H9 (cell line): ENCODE measurements around the gene RNF26. TPM values are rescaled to one million over a fixed set of nuclear protein-coding genes. Genes with fewer than 3 reads are reported as not detected.

Experiments
- DNase-seq: peaks from one replicate; pipeline ENCODE4 v3.0.0-alpha.2; 2017
- H2AFZ ChIP-seq: one replicate; pipeline ENCODE4 v1.6.1; 2013; ENCODE audit warnings: mild to moderate bottlenecking, low read length, control low read depth, moderate library complexity
- H2AK5ac ChIP-seq: 2 replicates; pipeline ENCODE4 v1.6.1; 2013; ENCODE audit warnings: low read length, control low read depth, mixed read lengths; ENCODE audit not compliant: insufficient read length
- H2BK120ac ChIP-seq: one replicate; pipeline ENCODE4 v1.6.1; 2013; ENCODE audit warnings: low read depth, mild to moderate bottlenecking, low read length, control low read depth, inconsistent platforms; ENCODE audit not compliant: poor library complexity, severe bottlenecking
- H2BK12ac ChIP-seq: 2 replicates; pipeline ENCODE4 v1.6.1; 2013; ENCODE audit warnings: low read length, control low read depth, mixed read lengths, low read depth; ENCODE audit not compliant: insufficient read length
- H2BK15ac ChIP-seq: 2 replicates; pipeline ENCODE4 v1.6.1; 2013; ENCODE audit warnings: low read depth, low read length, control low read depth
- H2BK20ac ChIP-seq: one replicate; pipeline ENCODE4 v1.6.1; 2013; ENCODE audit warnings: low read depth, mild to moderate bottlenecking, low read length, control low read depth, inconsistent platforms; ENCODE audit not compliant: poor library complexity, severe bottlenecking
- H2BK5ac ChIP-seq: 2 replicates; pipeline ENCODE4 v1.6.1; 2013; ENCODE audit warnings: low read length, control low read depth, mixed read lengths; ENCODE audit not compliant: insufficient read length
- H3K14ac ChIP-seq: 2 replicates; pipeline ENCODE4 v1.6.1; 2013; ENCODE audit warnings: low read length, control low read depth; ENCODE audit not compliant: insufficient read depth
- H3K18ac ChIP-seq: 2 replicates; pipeline ENCODE4 v1.6.1; 2013; ENCODE audit warnings: low read depth, mild to moderate bottlenecking, mixed read lengths, low read length, control low read depth; ENCODE audit not compliant: insufficient read length
- H3K23ac ChIP-seq: 2 replicates; pipeline ENCODE4 v1.6.1; 2013; ENCODE audit warnings: low read length, control low read depth, mixed read lengths, low read depth; ENCODE audit not compliant: insufficient read length
- H3K23me2 ChIP-seq: 2 replicates; pipeline ENCODE4 v1.6.1; 2013; ENCODE audit warnings: low read depth, mild to moderate bottlenecking, mixed read lengths, low read length, control low read depth; ENCODE audit not compliant: insufficient read length, poor library complexity, severe bottlenecking
- H3K27ac ChIP-seq: 2 replicates; pipeline ENCODE4 v1.5.1; 2013; ENCODE audit warnings: low read length, control low read depth, mixed read lengths, low read depth; ENCODE audit not compliant: insufficient read length
- H3K27me3 ChIP-seq: 2 replicates; pipeline ENCODE4 v1.6.1; 2013; ENCODE audit warnings: low read length, control low read depth, inconsistent platforms; ENCODE audit not compliant: insufficient read depth
- H3K4ac ChIP-seq: 2 replicates; pipeline ENCODE4 v1.6.1; 2013; ENCODE audit warnings: low read depth, mild to moderate bottlenecking, control low read depth, inconsistent platforms, low read length, moderate library complexity
- H3K4me1 ChIP-seq: 2 replicates; pipeline ENCODE4 v1.6.1; 2013; ENCODE audit warnings: low read length, control low read depth, inconsistent platforms; ENCODE audit not compliant: insufficient read depth
- H3K4me2 ChIP-seq: 2 replicates; pipeline ENCODE4 v1.6.1; 2013; ENCODE audit warnings: low read length, control low read depth, mixed read lengths; ENCODE audit not compliant: insufficient read length, insufficient read depth
- H3K56ac ChIP-seq: 2 replicates; pipeline ENCODE4 v1.6.1; 2013; ENCODE audit warnings: low read depth, mild to moderate bottlenecking, mixed read lengths, low read length, control low read depth; ENCODE audit not compliant: insufficient read length
- H3K79me1 ChIP-seq: 2 replicates; pipeline ENCODE4 v1.6.1; 2013; ENCODE audit warnings: low read depth, mild to moderate bottlenecking, moderate library complexity, low read length, control low read depth, inconsistent platforms; ENCODE audit not compliant: insufficient read depth, poor library complexity, severe bottlenecking
- H3K79me2 ChIP-seq: 2 replicates; pipeline ENCODE4 v1.6.1; 2013; ENCODE audit warnings: low read length, control low read depth, inconsistent platforms; ENCODE audit not compliant: insufficient read depth
- H3K9ac ChIP-seq: 2 replicates; pipeline ENCODE4 v1.6.1; 2013; ENCODE audit warnings: low read length, control low read depth, mixed read lengths; ENCODE audit not compliant: insufficient read length; ENCODE audit errors: extremely low read depth
- H3K9me3 ChIP-seq: one replicate; pipeline ENCODE4 v1.6.1; 2013; ENCODE audit warnings: low read depth, low read length, inconsistent platforms; ENCODE audit not compliant: control insufficient read depth
- H3T11ph ChIP-seq: one replicate; pipeline ENCODE4 v1.6.1; 2013; ENCODE audit warnings: mild to moderate bottlenecking, low read length, control low read depth, inconsistent platforms
- H4K20me1 ChIP-seq: one replicate; pipeline ENCODE4 v1.6.1; 2013; ENCODE audit not compliant: control insufficient read depth, insufficient read length, insufficient read depth
- H4K5ac ChIP-seq: 2 replicates; pipeline ENCODE4 v1.6.1; 2013; ENCODE audit warnings: low read depth, mild to moderate bottlenecking, mixed read lengths, low read length, control low read depth; ENCODE audit not compliant: insufficient read length
- H4K8ac ChIP-seq: replicated peaks from 2 replicates; pipeline ENCODE4 v1.6.1; 2013; ENCODE audit warnings: low read length, control low read depth, mixed read lengths, low read depth; ENCODE audit not compliant: insufficient read length
- H4K91ac ChIP-seq: 2 replicates; pipeline ENCODE4 v1.6.1; 2013; ENCODE audit warnings: low read depth, mild to moderate bottlenecking, moderate library complexity, mixed read lengths, low read length, control low read depth; ENCODE audit not compliant: insufficient read length
- H3K27ac Mint-ChIP-seq, 3 experiments: 2 replicates in 2 of 3; 3 replicates in 1 of 3; pipeline ENCODE4 v1.8.0; 2020 to 2021; ENCODE audit warnings: mixed read lengths in 3 of 3, mild to moderate bottlenecking in 1 of 3, moderate library complexity in 1 of 3
- H3K27me3 Mint-ChIP-seq: 2 replicates; pipeline ENCODE4 v1.8.0; 2021; ENCODE audit warnings: low read depth, mild to moderate bottlenecking, moderate library complexity, mixed read lengths
- H3K36me3 Mint-ChIP-seq, 3 experiments: 2 replicates in 2 of 3; 3 replicates in 1 of 3; pipeline ENCODE4 v1.8.0; 2020 to 2021; ENCODE audit warnings: low read depth in 3 of 3, mixed read lengths in 3 of 3; ENCODE audit not compliant: insufficient read depth in 1 of 3
- H3K4me1 Mint-ChIP-seq, 2 experiments: 2 replicates each; pipeline ENCODE4 v1.8.0; 2020; ENCODE audit warnings: mixed read lengths in 2 of 2
- H3K4me3 Mint-ChIP-seq, 2 experiments: 2 replicates in 1 of 2; 3 replicates in 1 of 2; pipeline ENCODE4 v1.8.0; 2020 to 2021; ENCODE audit warnings: mild to moderate bottlenecking in 2 of 2, mixed read lengths in 2 of 2, moderate library complexity in 1 of 2
- H3K9me3 Mint-ChIP-seq, 2 experiments: 2 replicates in 1 of 2; 3 replicates in 1 of 2; pipeline ENCODE4 v1.8.0; 2020; ENCODE audit warnings: mild to moderate bottlenecking in 2 of 2, mixed read lengths in 2 of 2, moderate library complexity in 1 of 2
- WGBS: extraction: QIAGEN DNeasy Blood & Tissue Kit; methylation state at CpG from one replicate; pipeline ENCODE4 v1.1.7; 2013; ENCODE audit warnings: missing lambda C conversion rate, low lambda C conversion rate, mixed read lengths; ENCODE audit not compliant: insufficient read length; ENCODE audit errors: extremely low coverage; 5-methylcytosine and 5-hydroxymethylcytosine counted together
- total RNA-seq: library from RNA; stranded (reverse); gene quantifications from 2 replicates; pipeline ENCODE4 v1.2.1, GENCODE V29; 2021
- TF ChIP-seq, protein P1 (sequence below): fragments of 200-600 bp; sonication (generic); conservative IDR thresholded peaks from 3 replicates; pipeline ENCODE4 v1.8.0; 2021; ENCODE audit warnings: antibody characterized with exemption, mild to moderate bottlenecking

RNF26 gene
- total RNA-seq, 1 experiment from 2014 or later, result 57.6 TPM

DNA sequence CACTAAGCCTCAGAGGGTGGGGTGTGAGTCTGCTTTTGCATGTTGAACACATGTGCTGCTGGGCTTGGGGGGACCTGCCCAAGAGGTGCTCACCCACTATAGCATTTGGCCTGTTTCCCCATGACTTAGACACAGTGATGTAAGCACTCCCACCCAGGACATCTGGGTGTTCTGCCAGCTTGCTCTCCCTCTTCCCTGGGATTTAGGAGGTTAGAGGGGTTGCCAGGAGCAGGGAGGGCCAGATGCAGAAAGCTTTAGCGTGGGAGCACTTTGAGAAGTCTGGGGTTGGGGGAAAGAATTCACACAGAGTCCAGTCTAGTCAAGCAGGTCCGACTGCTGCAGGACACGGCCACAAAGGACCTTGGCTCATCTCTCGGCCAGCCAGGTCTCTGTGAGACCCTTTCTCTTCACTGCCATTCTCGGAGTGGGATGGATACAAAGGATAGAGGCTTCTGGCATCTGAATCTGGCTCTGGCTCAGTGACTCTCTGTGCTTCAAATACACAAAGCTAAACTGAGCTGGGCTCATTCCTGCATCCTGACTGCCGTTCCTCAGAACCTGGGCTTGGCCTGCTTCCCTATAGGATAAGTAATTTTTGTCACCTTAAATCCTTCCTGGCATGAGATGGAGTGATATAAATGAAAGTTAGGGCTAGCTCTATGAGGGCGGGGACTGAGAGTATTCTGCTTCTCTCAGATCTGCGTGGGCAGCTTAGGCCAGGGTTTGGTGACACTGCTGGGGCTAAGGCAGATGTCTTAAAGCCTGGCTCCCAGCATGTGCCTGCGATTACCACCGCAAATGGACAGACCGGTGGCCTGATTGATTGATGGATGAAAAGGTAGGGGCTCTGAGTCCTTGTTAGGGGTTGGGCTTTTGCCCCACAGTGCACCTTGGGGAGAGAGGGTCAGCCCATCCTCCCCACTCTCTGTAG is 32.6 kb downstream of the RNF26 start:
- Histone ChIP-seq H3K79me1 (no peaks in the 10 kb centered on the region), H4K5ac (no peak overlapping the region), H2BK5ac (no peak overlapping the region), H4K8ac (no peak overlapping the region), H3K4me2 (no peak overlapping the region), H3K9me3 (no peaks in the 10 kb centered on the region), H3K23ac (no peak overlapping the region), H3K18ac (no peak overlapping the region), H3T11ph (no peak overlapping the region), H2BK12ac (no peak overlapping the region), H2AFZ (no peak overlapping the region), H3K27ac (no peak overlapping the region), H2AK5ac (no peak overlapping the region), H3K9ac (no peak overlapping the region), H3K79me2 (no peaks in the 10 kb centered on the region), H4K91ac (no peak overlapping the region), H3K4ac (no peak overlapping the region), H3K27me3 (peaks cover 23% of the 10 kb centered on the region; the same call in 1 of the 2 replicates), H2BK15ac (no peak overlapping the region), H3K56ac (no peak overlapping the region), H2BK120ac (no peak overlapping the region), H4K20me1 (peaks cover 4% of the 10 kb centered on the region), H2BK20ac (no peak overlapping the region), H3K23me2 (peaks cover 4% of the 10 kb centered on the region), H3K14ac (no peak overlapping the region; the same call in 1 of the 2 replicates), H3K4me1 (peaks cover 3% of the 10 kb centered on the region; the same call in 1 of the 2 replicates)
- H3K4me1 Mint-ChIP-seq, result peaks cover 55 to 63% of the 10 kb centered on the region in 2 experiments
- peaks cover 2 to 5% of the 10 kb centered on the region in 2 experiments; a peak in 2 of 5 replicates for H3K9me3 Mint-ChIP-seq
- TF ChIP-seq, protein P1, sequence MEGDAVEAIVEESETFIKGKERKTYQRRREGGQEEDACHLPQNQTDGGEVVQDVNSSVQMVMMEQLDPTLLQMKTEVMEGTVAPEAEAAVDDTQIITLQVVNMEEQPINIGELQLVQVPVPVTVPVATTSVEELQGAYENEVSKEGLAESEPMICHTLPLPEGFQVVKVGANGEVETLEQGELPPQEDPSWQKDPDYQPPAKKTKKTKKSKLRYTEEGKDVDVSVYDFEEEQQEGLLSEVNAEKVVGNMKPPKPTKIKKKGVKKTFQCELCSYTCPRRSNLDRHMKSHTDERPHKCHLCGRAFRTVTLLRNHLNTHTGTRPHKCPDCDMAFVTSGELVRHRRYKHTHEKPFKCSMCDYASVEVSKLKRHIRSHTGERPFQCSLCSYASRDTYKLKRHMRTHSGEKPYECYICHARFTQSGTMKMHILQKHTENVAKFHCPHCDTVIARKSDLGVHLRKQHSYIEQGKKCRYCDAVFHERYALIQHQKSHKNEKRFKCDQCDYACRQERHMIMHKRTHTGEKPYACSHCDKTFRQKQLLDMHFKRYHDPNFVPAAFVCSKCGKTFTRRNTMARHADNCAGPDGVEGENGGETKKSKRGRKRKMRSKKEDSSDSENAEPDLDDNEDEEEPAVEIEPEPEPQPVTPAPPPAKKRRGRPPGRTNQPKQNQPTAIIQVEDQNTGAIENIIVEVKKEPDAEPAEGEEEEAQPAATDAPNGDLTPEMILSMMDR, result no peak
- no peak for DNase-seq
- no peak overlapping the region for H3K27ac Mint-ChIP-seq
- no CpG with 5 or more reads among the region's 11 CpGs for WGBS
- no peak overlapping the region for H3K4me3 Mint-ChIP-seq
- peaks cover 68% of the 10 kb centered on the region for H3K27me3 Mint-ChIP-seq
- H3K36me3 Mint-ChIP-seq, result peaks cover 0 to 6% (median 2%) of the 10 kb centered on the region in 3 experiments; a peak in 5 of 7 replicates
